Measurements from ENCODE around the gene EFCAB5. TPM values are rescaled to one million over a fixed set of nuclear protein-coding genes. Genes with fewer than 3 reads are reported as not detected.

The EFCAB5 gene
- polyA plus RNA-seq, 1 of the 3 experiments (the other 2 are of a cell fraction) = 0.05 TPM

DNA sequence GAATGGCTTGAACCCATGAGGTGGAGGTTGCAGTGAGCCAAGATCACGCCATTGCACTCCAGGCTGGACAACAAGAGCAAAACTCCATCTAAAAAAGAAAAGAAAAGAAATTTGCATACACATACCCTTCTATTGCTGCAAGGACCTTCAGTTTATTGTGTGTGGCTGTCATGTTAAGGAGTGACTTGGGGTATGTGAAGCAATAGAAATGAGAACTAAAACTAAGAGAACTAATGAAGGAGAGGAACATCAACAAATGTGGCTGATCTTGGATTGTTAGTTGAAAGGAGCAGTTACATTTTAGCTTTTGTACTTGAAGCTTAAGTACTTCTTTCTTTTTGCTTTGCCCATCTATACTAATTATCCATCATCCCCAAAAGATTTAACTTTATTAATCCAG lies 162.5 kb downstream of the EFCAB5 start:
- H3K9ac ChIP-seq = no peak overlapping the region; the same call in 1 of the 2 replicates
- H3K9me2 ChIP-seq = no peaks in the 10 kb centered on the region
- DNase-seq = no peak
- H4K20me1 ChIP-seq (ENCODE audit: insufficient read depth) = no peaks in the 10 kb centered on the region
- no peak overlapping the region for H3K4me2 ChIP-seq
- WGBS (ENCODE audit: low lambda C conversion rate) = 15% methylated on average over 1 of the region's 1 CpG
- H2AFZ ChIP-seq (ENCODE audit: low read depth) = 0 out of 2 replicates have a peak overlapping the region, but pooled peaks have one; percentile 67
- CTCF ChIA-PET = interaction anchor here (0.6 to 4.9 kb wide), 41 partner anchors 9 to 701 kb away, joined by 3 to 68 read pairs (median 5); partner anchors contain the start of genes NSRP1 and SLC6A4
- no peaks in the 10 kb centered on the region for H3K79me2 ChIP-seq (ENCODE audit: insufficient read depth)
- POLR2A ChIA-PET = interaction anchor here (1.3 kb wide), 1 partner anchor 13 kb away, joined by 5 read pairs; no protein-coding TSS in a partner anchor
- H3K4me1 ChIP-seq (ENCODE audit: control insufficient read depth in 1 of 2, insufficient read depth in 2 of 2, low read depth in 1 of 2, low read length in 1 of 2) = peaks cover 0 to 2% of the 10 kb centered on the region in 2 experiments; a peak in 1 of 4 replicates
- H3K4me3 ChIP-seq (ENCODE audit: low read depth in 2 of 2, low read length in 1 of 2) = 0 out of 4 replicates have a peak overlapping the region, but pooled peaks of 1 of the 2 experiments have one; percentile 62
- H3F3A ChIP-seq (replicated peaks; ENCODE audit: insufficient read depth) = peaks cover 7% of the 10 kb centered on the region
- no peak overlapping the region; a peak in 1 of 4 replicates for H3K27ac ChIP-seq (ENCODE audit: low read depth in 2 of 2, low read length in 1 of 2)
- no peaks in the 10 kb centered on the region for H3K27me3 ChIP-seq (ENCODE audit: insufficient read depth)
- H3K36me3 ChIP-seq (replicated peaks in 1 of 2; ENCODE audit: control insufficient read depth in 1 of 2, insufficient read depth in 2 of 2, low read length in 1 of 2) = no peaks in the 10 kb centered on the region
- no peaks in the 10 kb centered on the region for H3K9me3 ChIP-seq
- TF ChIP-seq EZH2phosphoT487 (IDR thresholded peaks at IDR 0.05; ENCODE audit: borderline replicate concordance, low read depth) (no peak), MXI1 (IDR thresholded peaks at IDR 0.05; ENCODE audit: low read depth, low read length) (no peak), NFIC (IDR thresholded peaks at IDR 0.05; ENCODE audit: borderline replicate concordance) (no peak), FOSL2 (IDR thresholded peaks at IDR 0.05; ENCODE audit: borderline replicate concordance, low read depth) (no peak), NRF1 (IDR thresholded peaks at IDR 0.05; ENCODE audit: low read depth, low read length) (no peak), TCF12 (IDR thresholded peaks at IDR 0.05) (no peak), SIN3A (IDR thresholded peaks at IDR 0.05; ENCODE audit: borderline replicate concordance, low read depth, low read length) (no peak)
- TF ChIP-seq, protein P1, sequence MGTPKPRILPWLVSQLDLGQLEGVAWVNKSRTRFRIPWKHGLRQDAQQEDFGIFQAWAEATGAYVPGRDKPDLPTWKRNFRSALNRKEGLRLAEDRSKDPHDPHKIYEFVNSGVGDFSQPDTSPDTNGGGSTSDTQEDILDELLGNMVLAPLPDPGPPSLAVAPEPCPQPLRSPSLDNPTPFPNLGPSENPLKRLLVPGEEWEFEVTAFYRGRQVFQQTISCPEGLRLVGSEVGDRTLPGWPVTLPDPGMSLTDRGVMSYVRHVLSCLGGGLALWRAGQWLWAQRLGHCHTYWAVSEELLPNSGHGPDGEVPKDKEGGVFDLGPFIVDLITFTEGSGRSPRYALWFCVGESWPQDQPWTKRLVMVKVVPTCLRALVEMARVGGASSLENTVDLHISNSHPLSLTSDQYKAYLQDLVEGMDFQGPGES (IDR thresholded peaks at IDR 0.05; ENCODE audit: low read depth, low read length) = no peak
- TF ChIP-seq, protein P2, sequence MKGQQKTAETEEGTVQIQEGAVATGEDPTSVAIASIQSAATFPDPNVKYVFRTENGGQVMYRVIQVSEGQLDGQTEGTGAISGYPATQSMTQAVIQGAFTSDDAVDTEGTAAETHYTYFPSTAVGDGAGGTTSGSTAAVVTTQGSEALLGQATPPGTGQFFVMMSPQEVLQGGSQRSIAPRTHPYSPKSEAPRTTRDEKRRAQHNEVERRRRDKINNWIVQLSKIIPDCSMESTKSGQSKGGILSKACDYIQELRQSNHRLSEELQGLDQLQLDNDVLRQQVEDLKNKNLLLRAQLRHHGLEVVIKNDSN (IDR thresholded peaks at IDR 0.05; ENCODE audit: borderline replicate concordance, low read depth) = no peak

DNA sequence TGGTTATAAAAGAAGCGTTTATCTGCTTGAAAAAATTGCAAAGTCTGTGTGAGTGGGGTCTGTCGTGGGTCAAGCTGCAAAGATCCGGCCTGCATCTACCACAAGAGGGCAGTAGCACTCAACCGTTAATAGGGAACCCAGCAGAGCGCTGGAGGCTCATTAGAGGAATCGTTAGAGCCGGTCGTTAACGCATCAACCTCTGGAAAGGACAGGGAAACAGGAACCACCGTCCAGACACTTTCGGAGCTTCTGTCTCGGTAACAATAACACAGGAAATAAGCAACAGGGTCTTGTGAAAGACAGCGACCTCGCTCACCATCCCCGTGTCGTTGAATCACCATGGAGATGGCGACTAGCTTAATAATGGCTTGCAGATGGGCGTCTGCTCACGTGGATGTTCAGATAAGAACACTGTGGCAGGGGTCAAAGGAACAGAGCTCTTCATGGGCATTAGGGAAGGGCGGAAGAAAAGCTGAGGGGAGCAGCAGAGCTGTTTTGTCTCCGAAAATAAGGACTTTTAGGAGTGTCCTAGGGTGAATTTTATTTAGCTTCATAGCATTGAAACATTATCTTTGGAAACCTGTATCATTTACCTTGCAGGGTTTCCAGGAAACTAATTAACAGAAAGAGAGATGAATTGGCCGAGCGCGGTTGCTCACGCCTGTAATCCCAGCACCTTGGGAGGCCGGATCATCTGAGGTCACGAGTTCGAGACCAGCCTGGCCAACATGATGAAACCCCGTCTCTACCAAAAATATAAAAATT lies 163.3 kb downstream of the EFCAB5 start:
- H3K9ac ChIP-seq = peak overlapping the region; percentile 8; the same call in 1 of the 2 replicates
- TF ChIP-seq JUND (IDR thresholded peaks at IDR 0.05) (no peak), EZH2phosphoT487 (IDR thresholded peaks at IDR 0.05; ENCODE audit: borderline replicate concordance, low read depth) (no peak), RXRA (IDR thresholded peaks at IDR 0.05; ENCODE audit: borderline replicate concordance, low read depth) (no peak), RCOR1 (IDR thresholded peaks at IDR 0.05; ENCODE audit: low read length) (0 out of 2 replicates have a peak, but pooled peaks have one; percentile 12), YY1 (IDR thresholded peaks at IDR 0.05; ENCODE audit: low read depth) (no peak), RAD21 (IDR thresholded peaks at IDR 0.05; ENCODE audit: low read length) (peak; percentile 90), GATA2 (CRISPR knock-in tag; IDR thresholded peaks at IDR 0.05) (peak; percentile 88)
- TF ChIP-seq, protein P2 (IDR thresholded peaks at IDR 0.05; ENCODE audit: borderline replicate concordance, low read depth) = no peak; the same call in 1 of the 2 replicates
- TF ChIP-seq, protein P3, sequence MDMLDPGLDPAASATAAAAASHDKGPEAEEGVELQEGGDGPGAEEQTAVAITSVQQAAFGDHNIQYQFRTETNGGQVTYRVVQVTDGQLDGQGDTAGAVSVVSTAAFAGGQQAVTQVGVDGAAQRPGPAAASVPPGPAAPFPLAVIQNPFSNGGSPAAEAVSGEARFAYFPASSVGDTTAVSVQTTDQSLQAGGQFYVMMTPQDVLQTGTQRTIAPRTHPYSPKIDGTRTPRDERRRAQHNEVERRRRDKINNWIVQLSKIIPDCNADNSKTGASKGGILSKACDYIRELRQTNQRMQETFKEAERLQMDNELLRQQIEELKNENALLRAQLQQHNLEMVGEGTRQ (IDR thresholded peaks at IDR 0.05; ENCODE audit: borderline replicate concordance, low read depth, low read length) = no peak
- TF ChIP-seq, protein P4, sequence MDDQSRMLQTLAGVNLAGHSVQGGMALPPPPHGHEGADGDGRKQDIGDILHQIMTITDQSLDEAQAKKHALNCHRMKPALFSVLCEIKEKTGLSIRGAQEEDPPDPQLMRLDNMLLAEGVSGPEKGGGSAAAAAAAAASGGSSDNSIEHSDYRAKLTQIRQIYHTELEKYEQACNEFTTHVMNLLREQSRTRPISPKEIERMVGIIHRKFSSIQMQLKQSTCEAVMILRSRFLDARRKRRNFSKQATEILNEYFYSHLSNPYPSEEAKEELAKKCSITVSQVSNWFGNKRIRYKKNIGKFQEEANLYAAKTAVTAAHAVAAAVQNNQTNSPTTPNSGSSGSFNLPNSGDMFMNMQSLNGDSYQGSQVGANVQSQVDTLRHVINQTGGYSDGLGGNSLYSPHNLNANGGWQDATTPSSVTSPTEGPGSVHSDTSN (IDR thresholded peaks at IDR 0.05) = no peak
- TF ChIP-seq, protein P5, sequence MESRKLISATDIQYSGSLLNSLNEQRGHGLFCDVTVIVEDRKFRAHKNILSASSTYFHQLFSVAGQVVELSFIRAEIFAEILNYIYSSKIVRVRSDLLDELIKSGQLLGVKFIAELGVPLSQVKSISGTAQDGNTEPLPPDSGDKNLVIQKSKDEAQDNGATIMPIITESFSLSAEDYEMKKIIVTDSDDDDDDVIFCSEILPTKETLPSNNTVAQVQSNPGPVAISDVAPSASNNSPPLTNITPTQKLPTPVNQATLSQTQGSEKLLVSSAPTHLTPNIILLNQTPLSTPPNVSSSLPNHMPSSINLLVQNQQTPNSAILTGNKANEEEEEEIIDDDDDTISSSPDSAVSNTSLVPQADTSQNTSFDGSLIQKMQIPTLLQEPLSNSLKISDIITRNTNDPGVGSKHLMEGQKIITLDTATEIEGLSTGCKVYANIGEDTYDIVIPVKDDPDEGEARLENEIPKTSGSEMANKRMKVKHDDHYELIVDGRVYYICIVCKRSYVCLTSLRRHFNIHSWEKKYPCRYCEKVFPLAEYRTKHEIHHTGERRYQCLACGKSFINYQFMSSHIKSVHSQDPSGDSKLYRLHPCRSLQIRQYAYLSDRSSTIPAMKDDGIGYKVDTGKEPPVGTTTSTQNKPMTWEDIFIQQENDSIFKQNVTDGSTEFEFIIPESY (IDR thresholded peaks at IDR 0.05; ENCODE audit: borderline replicate concordance, low read depth) = no peak

More for the DNA sequence above, 163.3 kb downstream of the EFCAB5 start:
- peak overlapping the region; percentile 57 for H3K4me2 ChIP-seq
- no peaks in the 10 kb centered on the region for H3K36me3 ChIP-seq (replicated peaks in 1 of 2; ENCODE audit: control insufficient read depth in 1 of 2, insufficient read depth in 2 of 2, low read length in 1 of 2)
- peak overlapping the region; percentile 55 to 62 for H3K4me3 ChIP-seq (ENCODE audit: low read depth in 2 of 2, low read length in 1 of 2)
- WGBS (ENCODE audit: low lambda C conversion rate) = 33% methylated on average over 26 of the region's 29 CpGs
- H3K9me3 ChIP-seq = no peaks in the 10 kb centered on the region
- peak overlapping the region; percentile 67 for H2AFZ ChIP-seq (ENCODE audit: low read depth)
- no peaks in the 10 kb centered on the region for H3K27me3 ChIP-seq (ENCODE audit: insufficient read depth)
- H3K79me2 ChIP-seq (ENCODE audit: insufficient read depth) = no peaks in the 10 kb centered on the region
- no peaks in the 10 kb centered on the region for H4K20me1 ChIP-seq (ENCODE audit: insufficient read depth)
- peak overlapping the region; percentile 17 to 95; a peak in 3 of 4 replicates for H3K27ac ChIP-seq (ENCODE audit: low read depth in 2 of 2, low read length in 1 of 2)
- ChIA-PET CTCF (interaction anchor here (0.6 to 4.9 kb wide), 60 partner anchors 10 to 700 kb away, joined by 3 to 68 read pairs (median 4); partner anchors contain the start of genes BLMH, GOSR1, NSRP1 and SLC6A4), POLR2A (interaction anchor here (0.6 to 1.3 kb wide), 8 partner anchors 9 to 327 kb away, joined by 3 to 5 read pairs (median 3); partner anchors contain the start of genes BLMH and SLC6A4)
- peaks cover 7% of the 10 kb centered on the region for H3F3A ChIP-seq (replicated peaks; ENCODE audit: insufficient read depth)
- H3K4me1 ChIP-seq (ENCODE audit: control insufficient read depth in 1 of 2, insufficient read depth in 2 of 2, low read depth in 1 of 2, low read length in 1 of 2) = peaks cover 0 to 2% of the 10 kb centered on the region in 2 experiments; a peak in 1 of 4 replicates
- no peaks in the 10 kb centered on the region for H3K9me2 ChIP-seq
- peak; percentile 79 for DNase-seq
